Activated T-cell treated with anti-CD3 and anti-CD28 coated beads, Interleukin-2, amount 50 U/mL, for 24 hours (primary cell): ENCODE data around the gene MXRA8.
A peak's percentile ranks its signal among the peaks of the same experiment; 100 is the strongest.

Source experiments
- DNase-seq: peaks from one replicate; pipeline ENCODE4 v3.0.0-alpha.2; 2020
- H3K27ac Mint-ChIP-seq: 2 replicates; pipeline ENCODE4 v1.8.0; 2020; ENCODE audit warnings: mild to moderate bottlenecking, mixed read lengths
- H3K27me3 Mint-ChIP-seq: 2 replicates; pipeline ENCODE4 v1.8.0; 2020; ENCODE audit warnings: mixed read lengths
- H3K36me3 Mint-ChIP-seq: 2 replicates; pipeline ENCODE4 v1.8.0; 2020; ENCODE audit warnings: low read depth, mixed read lengths
- H3K4me1 Mint-ChIP-seq: 2 replicates; pipeline ENCODE4 v1.8.0; 2020; ENCODE audit warnings: low read depth, mixed read lengths
- H3K4me3 Mint-ChIP-seq: 2 replicates; pipeline ENCODE4 v1.8.0; 2020; ENCODE audit warnings: mild to moderate bottlenecking, moderate library complexity, mixed read lengths
- H3K9me3 Mint-ChIP-seq: 2 replicates; pipeline ENCODE4 v1.8.0; 2020; ENCODE audit warnings: mixed read lengths

MXRA8 gene

DNA sequence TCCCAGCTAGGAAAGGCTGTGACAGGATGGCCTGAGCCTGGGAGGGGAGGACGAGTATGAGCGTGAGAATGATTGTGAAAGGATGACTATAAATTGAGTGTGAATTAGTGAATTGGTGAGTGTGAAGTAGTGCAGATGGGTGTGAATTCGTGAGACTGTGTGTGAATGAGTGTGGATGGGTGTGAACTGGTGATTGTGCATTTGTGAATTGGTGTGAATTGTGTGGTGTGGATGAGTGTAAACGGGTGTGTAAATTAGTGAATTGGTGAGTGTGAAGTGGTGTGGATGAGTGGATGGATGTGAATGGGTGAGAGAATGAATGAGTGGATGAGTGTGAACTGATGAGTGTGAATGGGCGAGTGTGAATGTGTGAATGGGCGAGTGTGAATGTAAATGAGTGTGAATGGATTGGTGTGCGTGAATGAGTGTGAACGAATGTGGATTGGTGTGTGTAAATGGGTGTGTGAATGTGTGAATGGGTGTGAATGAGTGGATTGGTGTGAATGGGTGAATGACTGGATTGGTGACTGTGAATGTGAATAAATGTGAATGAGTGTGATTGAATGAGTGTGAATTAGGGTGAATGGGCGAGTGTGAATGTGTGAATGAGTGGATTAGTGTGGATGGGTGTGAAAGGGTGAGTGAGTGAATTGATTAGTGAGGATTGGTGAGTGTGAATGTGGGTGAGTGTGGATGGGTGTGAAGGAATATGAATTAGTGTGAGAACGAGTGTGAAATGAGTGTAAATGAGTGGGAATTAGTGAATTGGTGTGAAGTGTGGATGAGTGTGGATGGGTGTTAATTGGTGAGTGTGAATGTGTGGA, 7.7 kb upstream of the MXRA8 start:
- Mint-ChIP-seq H3K36me3 (no peaks in the 10 kb centered on the region), H3K27ac (no peak overlapping the region), H3K4me1 (peaks cover 2% of the 10 kb centered on the region), H3K4me3 (no peak overlapping the region), H3K27me3 (peaks cover 2% of the 10 kb centered on the region), H3K9me3 (no peaks in the 10 kb centered on the region)
- no peak for DNase-seq

DNA sequence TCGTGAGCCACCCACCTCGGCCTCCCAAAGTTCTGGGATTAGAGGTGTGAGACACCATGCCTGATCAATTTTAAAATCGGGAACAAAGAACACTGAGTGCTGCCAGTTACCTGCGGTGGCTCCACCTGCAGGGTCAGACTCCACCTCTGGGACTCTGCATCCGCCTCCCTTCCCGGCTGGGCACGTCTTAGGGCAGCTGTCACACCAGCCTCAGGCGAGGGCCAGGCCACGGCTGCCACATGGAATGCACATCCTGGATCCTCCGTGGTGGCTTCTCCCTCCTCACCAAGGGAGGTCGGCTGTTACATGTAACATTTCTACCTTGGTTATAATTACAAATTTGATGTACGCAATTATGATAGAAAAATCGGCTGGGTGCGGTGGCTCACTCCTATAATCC, 5.9 kb upstream of the MXRA8 start:
- no peaks in the 10 kb centered on the region for H3K9me3 Mint-ChIP-seq
- DNase-seq = no peak
- peaks cover 8% of the 10 kb centered on the region for H3K27me3 Mint-ChIP-seq
- H3K27ac Mint-ChIP-seq = no peak overlapping the region
- H3K36me3 Mint-ChIP-seq = no peaks in the 10 kb centered on the region
- H3K4me1 Mint-ChIP-seq = peaks cover 2% of the 10 kb centered on the region
- no peak overlapping the region for H3K4me3 Mint-ChIP-seq

DNA sequence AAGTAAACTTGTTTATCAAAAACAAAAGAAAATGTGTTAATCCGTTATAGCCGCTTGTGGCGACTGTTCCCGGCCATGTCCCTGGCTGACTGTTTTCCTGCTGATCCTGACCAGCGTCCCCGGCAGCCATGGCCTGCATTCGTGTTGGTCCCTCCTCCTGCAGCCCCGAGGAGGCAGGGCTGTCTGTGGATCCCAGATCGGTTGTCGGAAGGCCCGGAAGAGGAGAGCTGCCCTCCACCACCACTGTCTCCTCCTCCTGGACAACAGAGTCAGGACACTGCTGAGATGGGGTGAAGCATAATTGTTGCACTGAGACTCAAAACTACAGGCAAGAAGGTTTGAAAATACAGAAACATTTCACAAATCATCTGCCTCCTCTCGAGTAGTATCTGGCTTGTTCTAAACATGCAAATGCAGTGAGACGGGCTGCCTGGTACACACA, 3.6 kb upstream of the MXRA8 start:
- Mint-ChIP-seq H3K27me3 (peaks cover 18% of the 10 kb centered on the region), H3K9me3 (no peaks in the 10 kb centered on the region), H3K4me1 (peaks cover 11% of the 10 kb centered on the region), H3K36me3 (no peaks in the 10 kb centered on the region), H3K27ac (no peak overlapping the region), H3K4me3 (no peak overlapping the region)
- DNase-seq = no peak

DNA sequence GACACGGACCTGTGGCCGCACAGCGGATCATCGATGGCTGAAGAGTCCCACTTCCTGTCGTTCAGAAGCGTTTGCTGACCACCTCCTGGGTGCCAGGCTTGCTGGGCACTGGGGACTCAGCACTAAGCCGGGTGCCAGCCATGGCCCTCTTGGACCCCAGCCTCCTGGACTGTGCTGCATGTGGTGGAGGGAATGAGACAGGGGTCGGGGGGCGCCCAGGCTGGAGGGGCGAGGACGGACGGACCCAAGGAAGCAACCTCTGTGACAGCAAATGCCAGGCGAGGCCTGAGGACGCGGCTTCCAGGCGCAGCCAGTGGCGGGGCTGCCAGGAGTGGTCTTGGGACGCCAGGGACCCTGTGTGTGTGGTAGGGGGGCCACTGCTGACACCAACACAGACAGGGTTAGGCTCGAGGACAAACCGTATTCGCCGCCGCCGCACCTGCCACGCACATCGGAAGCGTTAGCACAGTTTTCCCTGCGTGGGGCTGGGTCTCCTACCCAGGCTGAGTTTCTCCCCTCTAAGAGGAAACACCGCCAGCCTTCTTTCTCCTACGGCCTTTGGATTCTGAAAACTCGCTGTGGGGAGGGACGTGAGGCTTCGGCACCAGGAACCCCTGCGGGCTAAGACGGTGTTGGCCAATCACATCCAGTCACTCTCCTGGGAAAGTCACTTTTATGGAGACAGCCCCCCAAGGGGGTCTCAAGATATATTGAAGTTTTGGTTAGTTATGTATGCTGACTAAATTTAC, 3.1 kb upstream of the MXRA8 start:
- Mint-ChIP-seq H3K36me3 (no peaks in the 10 kb centered on the region), H3K27ac (no peak overlapping the region), H3K27me3 (peaks cover 21% of the 10 kb centered on the region), H3K4me1 (peaks cover 11% of the 10 kb centered on the region), H3K4me3 (no peak overlapping the region), H3K9me3 (no peaks in the 10 kb centered on the region)
- no peak for DNase-seq

DNA sequence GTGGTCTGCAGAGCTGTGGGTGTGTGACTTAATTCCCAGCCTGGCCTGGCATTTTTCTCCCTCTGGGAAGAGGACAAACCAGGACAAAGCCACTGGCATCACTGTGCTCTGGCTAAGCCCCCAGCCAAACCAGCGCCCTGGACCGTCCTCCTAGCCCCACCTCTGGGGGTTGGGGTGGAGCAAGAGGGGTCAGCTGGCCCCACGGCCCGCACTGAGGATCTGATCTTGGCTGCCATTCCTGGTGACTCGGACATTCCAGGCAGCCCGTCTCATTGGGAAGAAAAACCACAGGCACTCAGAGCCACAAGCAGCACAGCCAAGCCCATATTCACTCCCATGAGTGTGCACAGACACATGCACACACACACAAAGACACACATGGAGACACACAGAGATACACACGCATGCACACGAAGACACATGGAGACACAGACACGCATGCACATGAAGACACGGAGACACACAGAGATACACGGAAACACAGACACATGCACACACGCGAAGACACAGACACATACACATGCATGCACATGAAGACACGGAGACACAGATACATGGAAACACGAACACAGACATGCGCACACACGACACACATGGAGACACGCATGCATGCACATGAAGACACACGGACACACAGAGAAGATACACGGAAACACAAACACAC, 2.3 kb upstream of the MXRA8 start:
- no peak for DNase-seq

DNA sequence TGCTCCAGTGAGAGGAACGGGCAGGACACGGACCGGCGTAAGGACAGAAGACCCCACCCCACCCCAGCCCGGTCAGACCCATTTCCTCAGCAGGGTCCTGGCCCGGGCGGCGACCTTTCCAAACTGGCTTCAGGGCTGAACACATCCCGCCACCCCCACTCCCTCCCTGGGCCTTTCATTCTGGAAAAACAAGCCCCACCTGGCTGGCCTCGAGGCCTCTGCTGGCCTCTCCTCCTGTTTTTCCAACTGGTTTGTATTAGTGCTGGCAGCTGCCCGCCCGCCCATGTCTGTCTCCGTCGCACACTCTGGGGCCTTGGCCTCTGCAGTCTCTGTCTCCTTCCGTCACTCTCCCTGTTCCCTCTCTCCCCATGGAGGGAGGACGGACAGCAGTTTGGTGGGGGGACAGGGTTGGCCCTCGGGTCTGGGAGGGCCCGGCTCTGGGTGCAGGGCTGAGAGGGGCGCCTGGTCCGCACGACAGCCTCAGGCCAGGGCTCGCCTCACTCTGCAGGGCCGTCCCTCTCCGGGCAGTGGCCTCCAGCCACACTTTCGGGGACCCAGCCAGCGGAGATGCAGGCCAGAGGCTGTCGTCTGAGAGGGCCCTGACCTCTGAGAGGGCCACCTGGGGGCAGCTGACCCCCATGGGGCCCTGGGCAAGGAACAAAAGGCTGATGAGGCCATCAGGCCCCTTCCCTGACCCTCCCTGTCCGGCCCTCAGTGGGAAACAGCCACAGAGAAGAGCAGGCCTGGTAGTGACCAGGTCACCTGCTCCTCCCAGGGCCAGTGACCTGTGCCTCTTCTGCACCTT, 1.5 kb upstream of the MXRA8 start:
- Mint-ChIP-seq H3K4me1 (peaks cover 11% of the 10 kb centered on the region), H3K9me3 (no peaks in the 10 kb centered on the region), H3K36me3 (no peaks in the 10 kb centered on the region), H3K27me3 (peaks cover 21% of the 10 kb centered on the region), H3K4me3 (no peak overlapping the region), H3K27ac (no peak overlapping the region)
- no peak for DNase-seq

More for the DNA sequence above, 2.3 kb upstream of the MXRA8 start:
- Mint-ChIP-seq H3K27ac (no peak overlapping the region), H3K9me3 (no peaks in the 10 kb centered on the region), H3K36me3 (no peaks in the 10 kb centered on the region), H3K27me3 (peaks cover 21% of the 10 kb centered on the region), H3K4me1 (peaks cover 11% of the 10 kb centered on the region), H3K4me3 (no peak overlapping the region)

DNA sequence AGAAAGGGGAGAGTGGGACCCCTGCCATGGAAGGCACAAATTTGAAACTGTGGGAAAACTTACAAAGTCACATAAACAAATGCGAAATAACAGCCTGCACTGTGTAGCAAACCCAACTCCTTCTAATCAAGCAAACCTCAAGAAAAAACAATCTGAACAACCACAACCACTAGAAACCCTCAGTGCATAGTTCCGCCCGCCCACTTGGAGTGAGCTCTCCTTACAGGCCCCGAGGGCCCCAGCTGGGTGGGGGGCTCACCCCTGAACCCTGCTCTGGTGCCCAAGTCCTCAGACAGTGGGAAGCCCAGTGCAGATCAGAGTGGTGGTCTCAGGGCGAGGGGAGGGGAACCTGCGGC, 931 bp upstream of the MXRA8 start:
- no peaks in the 10 kb centered on the region for H3K36me3 Mint-ChIP-seq
- no peak for DNase-seq
- no peak overlapping the region for H3K4me3 Mint-ChIP-seq
- peaks cover 22% of the 10 kb centered on the region for H3K27me3 Mint-ChIP-seq
- H3K27ac Mint-ChIP-seq = no peak overlapping the region
- H3K9me3 Mint-ChIP-seq = no peaks in the 10 kb centered on the region
- peaks cover 11% of the 10 kb centered on the region for H3K4me1 Mint-ChIP-seq

DNA sequence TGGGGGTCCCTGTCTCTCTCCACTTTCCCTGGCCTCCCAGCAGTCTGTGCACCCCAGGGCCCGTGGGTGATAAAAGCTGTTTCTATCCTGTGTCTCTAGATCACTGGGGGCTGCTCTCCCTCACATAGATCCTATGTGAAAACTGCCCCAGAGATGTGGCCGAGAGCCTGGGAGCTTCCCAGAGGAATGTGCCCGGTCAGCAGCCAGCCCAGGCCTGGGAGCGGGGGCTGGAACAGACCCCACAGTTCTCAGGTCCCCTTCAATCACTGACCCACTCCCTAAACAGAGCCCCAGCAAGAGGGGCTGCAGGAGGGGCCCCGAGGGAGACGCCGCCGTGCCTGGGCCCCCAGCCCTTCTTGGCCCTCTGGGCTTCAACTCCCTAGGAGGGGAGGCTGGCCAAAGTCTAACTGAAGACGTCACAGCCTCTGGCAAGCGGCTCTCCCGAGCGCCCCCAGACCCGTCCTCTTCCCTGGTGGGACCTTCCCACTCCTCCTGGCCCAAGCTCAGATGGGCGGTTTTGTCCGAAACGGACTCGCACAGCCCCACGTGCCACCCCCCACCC, 403 bp downstream of the MXRA8 start:
- no peak overlapping the region for H3K27ac Mint-ChIP-seq
- H3K27me3 Mint-ChIP-seq = peaks cover 35% of the 10 kb centered on the region
- H3K9me3 Mint-ChIP-seq = no peaks in the 10 kb centered on the region
- H3K4me3 Mint-ChIP-seq = no peak overlapping the region
- peaks cover 13% of the 10 kb centered on the region for H3K4me1 Mint-ChIP-seq
- no peak for DNase-seq
- H3K36me3 Mint-ChIP-seq = no peaks in the 10 kb centered on the region

DNA sequence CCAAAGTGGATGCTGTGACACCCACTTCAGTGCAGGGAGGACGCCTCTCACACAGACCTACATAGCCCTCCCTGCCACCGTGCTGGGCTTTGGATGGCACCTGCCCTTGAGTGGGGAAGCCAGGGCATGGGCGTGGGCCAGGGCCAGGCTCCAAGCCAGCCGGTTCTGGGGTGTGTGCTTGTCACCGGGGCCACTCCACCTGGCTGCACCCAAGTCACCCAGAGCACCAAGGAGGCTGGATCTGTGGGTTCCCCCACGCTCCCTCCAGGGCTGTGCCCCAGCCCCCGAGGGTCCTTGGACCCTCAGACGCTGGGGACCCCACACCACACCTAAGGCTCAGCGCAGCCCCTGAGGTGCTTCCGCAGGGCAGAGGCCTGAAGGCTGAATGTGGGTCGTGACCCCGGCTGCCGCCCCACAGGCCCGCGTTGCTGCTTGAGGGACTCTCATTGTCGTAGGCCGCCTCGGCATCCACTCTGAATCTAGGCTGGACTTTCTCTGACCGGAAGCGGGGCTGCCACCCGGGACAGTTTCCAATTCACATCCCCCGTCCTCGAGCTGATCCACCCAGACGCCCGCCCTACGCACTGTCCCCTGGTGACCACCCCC, 1.5 kb downstream of the MXRA8 start:
- Mint-ChIP-seq H3K9me3 (no peaks in the 10 kb centered on the region), H3K27me3 (peaks cover 44% of the 10 kb centered on the region), H3K4me3 (no peak overlapping the region), H3K36me3 (no peaks in the 10 kb centered on the region), H3K27ac (no peak overlapping the region), H3K4me1 (peaks cover 18% of the 10 kb centered on the region)
- no peak for DNase-seq

DNA sequence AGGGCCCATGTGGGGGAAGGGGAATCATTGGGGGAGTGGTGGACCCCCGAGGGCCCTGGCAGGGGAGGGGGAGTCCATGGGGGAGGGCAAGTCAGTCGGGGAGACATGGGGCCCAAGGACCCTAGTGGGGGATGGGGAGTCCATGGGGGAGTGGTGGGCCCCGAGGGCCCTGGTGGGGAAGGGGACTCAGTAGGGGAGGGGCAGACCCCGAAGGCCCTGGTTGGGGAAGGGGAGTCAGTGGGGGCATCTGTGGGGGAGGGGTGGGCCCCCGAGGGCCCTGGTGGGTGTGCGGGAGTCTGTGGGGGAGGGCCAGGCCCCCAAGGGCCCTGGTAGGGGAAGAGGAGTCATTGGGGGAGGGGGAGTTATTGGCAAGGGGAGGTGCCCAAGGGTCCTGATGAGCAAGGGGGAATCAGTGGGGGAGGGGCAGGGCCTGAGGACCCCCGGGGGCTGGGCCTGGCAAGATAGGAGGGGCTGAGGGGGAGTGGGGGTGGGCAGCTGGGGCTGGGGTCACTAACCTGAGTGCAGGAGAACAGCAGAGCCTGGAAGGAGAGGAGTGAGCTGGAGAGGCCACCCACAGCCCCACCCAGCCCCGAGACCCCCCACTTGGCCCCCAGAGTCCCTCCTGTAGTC, 2.1 kb downstream of the MXRA8 start:
- H3K4me1 Mint-ChIP-seq = peaks cover 18% of the 10 kb centered on the region
- no peak overlapping the region for H3K27ac Mint-ChIP-seq
- peaks cover 43% of the 10 kb centered on the region for H3K27me3 Mint-ChIP-seq
- H3K36me3 Mint-ChIP-seq = no peaks in the 10 kb centered on the region
- no peak overlapping the region for H3K4me3 Mint-ChIP-seq
- DNase-seq = no peak
- no peaks in the 10 kb centered on the region for H3K9me3 Mint-ChIP-seq

DNA sequence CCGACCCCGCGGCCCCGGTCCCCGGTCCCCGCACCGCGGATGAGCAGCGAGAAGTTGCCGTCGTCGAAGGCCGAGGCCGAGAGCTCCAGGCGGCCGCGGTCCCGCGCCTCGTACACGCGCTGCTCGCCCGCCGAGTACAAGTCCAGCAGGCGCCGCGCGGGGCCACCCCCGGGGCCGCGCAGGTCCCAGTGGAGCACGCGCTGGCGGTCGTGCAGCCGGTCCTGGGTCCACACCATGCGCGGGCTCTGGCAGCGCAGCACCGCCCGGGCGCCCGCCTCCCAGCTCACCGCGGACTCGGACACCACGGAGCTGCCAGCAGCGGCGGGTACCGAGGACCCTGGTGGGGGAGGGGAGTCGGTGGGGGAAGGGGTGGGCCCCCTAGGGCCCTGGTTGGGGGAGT, 2.9 kb downstream of the MXRA8 start:
- no peak overlapping the region for H3K27ac Mint-ChIP-seq
- peaks cover 40% of the 10 kb centered on the region for H3K27me3 Mint-ChIP-seq
- no peaks in the 10 kb centered on the region for H3K9me3 Mint-ChIP-seq
- H3K4me1 Mint-ChIP-seq = peaks cover 18% of the 10 kb centered on the region
- H3K36me3 Mint-ChIP-seq = no peaks in the 10 kb centered on the region
- no peak for DNase-seq
- no peak overlapping the region for H3K4me3 Mint-ChIP-seq

DNA sequence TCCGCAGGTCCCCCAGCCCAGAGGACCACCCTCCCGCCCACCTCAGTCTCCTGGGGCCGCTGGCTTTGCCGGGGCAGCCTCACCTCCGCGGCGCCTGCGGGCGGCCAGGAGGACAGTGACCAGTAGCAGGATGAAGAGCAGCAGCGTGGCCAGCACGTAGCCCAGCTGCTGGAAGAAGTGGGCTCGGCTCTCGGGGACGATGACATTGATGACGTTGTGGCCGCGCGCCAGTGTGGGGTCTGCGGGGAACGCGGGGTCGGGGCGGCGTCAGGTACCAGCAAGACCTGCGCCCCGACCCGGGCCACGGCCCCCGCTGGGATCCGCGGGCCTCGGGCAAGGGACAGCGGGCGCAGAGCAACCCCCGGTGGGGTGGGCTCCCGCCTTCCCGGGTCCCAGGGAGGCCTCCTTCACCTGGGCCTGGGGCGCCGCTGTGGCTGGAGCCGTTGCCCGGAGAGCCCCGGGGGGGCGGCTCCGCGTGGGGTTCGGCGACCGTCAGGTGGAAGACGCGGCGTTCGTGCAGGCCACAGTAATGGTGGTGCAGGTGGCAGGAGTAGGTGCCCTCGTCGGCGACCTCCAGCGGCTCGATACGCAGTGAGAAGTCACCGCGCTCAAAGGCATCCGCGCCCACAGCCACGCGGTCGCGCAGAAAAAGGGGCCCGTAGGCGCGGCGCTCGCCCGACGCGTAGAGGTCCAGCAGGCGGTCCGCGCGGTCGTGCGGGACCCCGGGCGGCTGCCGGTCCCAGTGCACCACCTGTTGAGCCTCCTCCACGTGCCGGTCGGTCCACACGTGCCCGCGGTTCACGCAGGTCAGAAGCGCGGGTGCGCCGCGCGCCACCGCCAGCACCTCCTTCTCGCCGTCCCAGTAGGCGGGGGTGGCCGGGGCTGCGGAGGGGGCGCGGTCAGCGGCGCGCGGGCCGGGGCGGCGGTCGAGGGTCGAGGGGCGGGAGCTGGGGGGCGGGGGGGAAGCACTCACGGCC, 3.8 kb downstream of the MXRA8 start:
- H3K9me3 Mint-ChIP-seq = no peaks in the 10 kb centered on the region
- H3K36me3 Mint-ChIP-seq = no peaks in the 10 kb centered on the region
- peaks cover 40% of the 10 kb centered on the region for H3K27me3 Mint-ChIP-seq
- DNase-seq = peak; percentile 59
- peaks cover 18% of the 10 kb centered on the region for H3K4me1 Mint-ChIP-seq
- no peak overlapping the region for H3K27ac Mint-ChIP-seq
- H3K4me3 Mint-ChIP-seq = no peak overlapping the region
